Measurements from ENCODE around the gene ATP5MG. TPM values are rescaled to one million over a fixed set of nuclear protein-coding genes. Genes with fewer than 3 reads are reported as not detected.

Gene ATP5MG
- total and polyA plus RNA-seq, 2 of the 8 experiments (the other 6 are each of a cell fraction or from before 2014, with no cell fraction given): 237 to 464 TPM

DNA sequence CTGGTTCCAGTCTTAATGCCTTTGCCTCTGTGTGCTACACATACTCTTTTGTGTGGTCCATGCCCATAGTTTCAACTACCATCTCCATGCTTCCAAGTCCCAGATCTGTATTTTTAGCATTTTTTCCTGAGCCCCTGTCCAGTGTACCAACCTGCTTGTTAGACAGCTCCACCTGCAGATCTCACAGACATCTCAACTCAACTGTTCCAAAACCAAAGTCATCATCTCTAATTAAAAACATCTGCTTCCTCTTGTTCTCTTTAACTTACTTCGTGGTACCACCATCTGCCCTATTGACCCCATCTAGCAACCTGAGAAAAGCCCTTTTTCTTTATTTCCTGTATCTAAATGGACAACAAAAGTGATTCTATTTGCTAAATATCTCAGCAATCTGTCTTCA is 26.3 kb downstream of the ATP5MG start (continued):
- TF ChIP-seq EP300 (IDR thresholded peaks at IDR 0.05; ENCODE audit: borderline replicate concordance in 1 of 2, low read depth in 2 of 2, low read length in 2 of 2) (no peak), CEBPB (IDR thresholded peaks at IDR 0.05; ENCODE audit: low read depth, low read length) (no peak), CHD2 (IDR thresholded peaks at IDR 0.05; ENCODE audit: low read length) (no peak), TEAD4 (IDR thresholded peaks at IDR 0.05; ENCODE audit: low read depth, low read length) (no peak)
- TF ChIP-seq, protein P1, sequence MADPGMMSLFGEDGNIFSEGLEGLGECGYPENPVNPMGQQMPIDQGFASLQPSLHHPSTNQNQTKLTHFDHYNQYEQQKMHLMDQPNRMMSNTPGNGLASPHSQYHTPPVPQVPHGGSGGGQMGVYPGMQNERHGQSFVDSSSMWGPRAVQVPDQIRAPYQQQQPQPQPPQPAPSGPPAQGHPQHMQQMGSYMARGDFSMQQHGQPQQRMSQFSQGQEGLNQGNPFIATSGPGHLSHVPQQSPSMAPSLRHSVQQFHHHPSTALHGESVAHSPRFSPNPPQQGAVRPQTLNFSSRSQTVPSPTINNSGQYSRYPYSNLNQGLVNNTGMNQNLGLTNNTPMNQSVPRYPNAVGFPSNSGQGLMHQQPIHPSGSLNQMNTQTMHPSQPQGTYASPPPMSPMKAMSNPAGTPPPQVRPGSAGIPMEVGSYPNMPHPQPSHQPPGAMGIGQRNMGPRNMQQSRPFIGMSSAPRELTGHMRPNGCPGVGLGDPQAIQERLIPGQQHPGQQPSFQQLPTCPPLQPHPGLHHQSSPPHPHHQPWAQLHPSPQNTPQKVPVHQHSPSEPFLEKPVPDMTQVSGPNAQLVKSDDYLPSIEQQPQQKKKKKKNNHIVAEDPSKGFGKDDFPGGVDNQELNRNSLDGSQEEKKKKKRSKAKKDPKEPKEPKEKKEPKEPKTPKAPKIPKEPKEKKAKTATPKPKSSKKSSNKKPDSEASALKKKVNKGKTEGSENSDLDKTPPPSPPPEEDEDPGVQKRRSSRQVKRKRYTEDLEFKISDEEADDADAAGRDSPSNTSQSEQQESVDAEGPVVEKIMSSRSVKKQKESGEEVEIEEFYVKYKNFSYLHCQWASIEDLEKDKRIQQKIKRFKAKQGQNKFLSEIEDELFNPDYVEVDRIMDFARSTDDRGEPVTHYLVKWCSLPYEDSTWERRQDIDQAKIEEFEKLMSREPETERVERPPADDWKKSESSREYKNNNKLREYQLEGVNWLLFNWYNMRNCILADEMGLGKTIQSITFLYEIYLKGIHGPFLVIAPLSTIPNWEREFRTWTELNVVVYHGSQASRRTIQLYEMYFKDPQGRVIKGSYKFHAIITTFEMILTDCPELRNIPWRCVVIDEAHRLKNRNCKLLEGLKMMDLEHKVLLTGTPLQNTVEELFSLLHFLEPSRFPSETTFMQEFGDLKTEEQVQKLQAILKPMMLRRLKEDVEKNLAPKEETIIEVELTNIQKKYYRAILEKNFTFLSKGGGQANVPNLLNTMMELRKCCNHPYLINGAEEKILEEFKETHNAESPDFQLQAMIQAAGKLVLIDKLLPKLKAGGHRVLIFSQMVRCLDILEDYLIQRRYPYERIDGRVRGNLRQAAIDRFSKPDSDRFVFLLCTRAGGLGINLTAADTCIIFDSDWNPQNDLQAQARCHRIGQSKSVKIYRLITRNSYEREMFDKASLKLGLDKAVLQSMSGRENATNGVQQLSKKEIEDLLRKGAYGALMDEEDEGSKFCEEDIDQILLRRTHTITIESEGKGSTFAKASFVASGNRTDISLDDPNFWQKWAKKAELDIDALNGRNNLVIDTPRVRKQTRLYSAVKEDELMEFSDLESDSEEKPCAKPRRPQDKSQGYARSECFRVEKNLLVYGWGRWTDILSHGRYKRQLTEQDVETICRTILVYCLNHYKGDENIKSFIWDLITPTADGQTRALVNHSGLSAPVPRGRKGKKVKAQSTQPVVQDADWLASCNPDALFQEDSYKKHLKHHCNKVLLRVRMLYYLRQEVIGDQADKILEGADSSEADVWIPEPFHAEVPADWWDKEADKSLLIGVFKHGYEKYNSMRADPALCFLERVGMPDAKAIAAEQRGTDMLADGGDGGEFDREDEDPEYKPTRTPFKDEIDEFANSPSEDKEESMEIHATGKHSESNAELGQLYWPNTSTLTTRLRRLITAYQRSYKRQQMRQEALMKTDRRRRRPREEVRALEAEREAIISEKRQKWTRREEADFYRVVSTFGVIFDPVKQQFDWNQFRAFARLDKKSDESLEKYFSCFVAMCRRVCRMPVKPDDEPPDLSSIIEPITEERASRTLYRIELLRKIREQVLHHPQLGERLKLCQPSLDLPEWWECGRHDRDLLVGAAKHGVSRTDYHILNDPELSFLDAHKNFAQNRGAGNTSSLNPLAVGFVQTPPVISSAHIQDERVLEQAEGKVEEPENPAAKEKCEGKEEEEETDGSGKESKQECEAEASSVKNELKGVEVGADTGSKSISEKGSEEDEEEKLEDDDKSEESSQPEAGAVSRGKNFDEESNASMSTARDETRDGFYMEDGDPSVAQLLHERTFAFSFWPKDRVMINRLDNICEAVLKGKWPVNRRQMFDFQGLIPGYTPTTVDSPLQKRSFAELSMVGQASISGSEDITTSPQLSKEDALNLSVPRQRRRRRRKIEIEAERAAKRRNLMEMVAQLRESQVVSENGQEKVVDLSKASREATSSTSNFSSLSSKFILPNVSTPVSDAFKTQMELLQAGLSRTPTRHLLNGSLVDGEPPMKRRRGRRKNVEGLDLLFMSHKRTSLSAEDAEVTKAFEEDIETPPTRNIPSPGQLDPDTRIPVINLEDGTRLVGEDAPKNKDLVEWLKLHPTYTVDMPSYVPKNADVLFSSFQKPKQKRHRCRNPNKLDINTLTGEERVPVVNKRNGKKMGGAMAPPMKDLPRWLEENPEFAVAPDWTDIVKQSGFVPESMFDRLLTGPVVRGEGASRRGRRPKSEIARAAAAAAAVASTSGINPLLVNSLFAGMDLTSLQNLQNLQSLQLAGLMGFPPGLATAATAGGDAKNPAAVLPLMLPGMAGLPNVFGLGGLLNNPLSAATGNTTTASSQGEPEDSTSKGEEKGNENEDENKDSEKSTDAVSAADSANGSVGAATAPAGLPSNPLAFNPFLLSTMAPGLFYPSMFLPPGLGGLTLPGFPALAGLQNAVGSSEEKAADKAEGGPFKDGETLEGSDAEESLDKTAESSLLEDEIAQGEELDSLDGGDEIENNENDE (IDR thresholded peaks at IDR 0.05; ENCODE audit: insufficient replicate concordance, low read length): no peak
